Smooth muscle cell of bladder (primary cell): ENCODE measurements around the gene HSPB6. TPM values are rescaled to one million over a fixed set of nuclear protein-coding genes. Genes with fewer than 3 reads are reported as not detected.

Experiments used
- total RNA-seq: library from RNA; depleted of rRNA; stranded (reverse); fragments of >200 nt; gene quantifications from 2 replicates; pipeline ENCODE4 v1.2.3, GENCODE V29; 2014

HSPB6 gene
- total RNA-seq = 50.3 and 88.4 TPM in 2 replicates

GRCh38 chr19:35756377-35757230 is at the start of gene HSPB6:
Gene HSPB6 (minus strand): TSS chr19:35757029. CDS start chr19:35757008, 21 bp downstream.

GRCh38 chr19:35775298-35776101 is 18.7 kb upstream of the HSPB6 start, which contains the start of gene ARHGAP33:
Gene ARHGAP33 (plus strand): TSS chr19:35775564. CDS start chr19:35775659, 95 bp downstream.

DNA sequence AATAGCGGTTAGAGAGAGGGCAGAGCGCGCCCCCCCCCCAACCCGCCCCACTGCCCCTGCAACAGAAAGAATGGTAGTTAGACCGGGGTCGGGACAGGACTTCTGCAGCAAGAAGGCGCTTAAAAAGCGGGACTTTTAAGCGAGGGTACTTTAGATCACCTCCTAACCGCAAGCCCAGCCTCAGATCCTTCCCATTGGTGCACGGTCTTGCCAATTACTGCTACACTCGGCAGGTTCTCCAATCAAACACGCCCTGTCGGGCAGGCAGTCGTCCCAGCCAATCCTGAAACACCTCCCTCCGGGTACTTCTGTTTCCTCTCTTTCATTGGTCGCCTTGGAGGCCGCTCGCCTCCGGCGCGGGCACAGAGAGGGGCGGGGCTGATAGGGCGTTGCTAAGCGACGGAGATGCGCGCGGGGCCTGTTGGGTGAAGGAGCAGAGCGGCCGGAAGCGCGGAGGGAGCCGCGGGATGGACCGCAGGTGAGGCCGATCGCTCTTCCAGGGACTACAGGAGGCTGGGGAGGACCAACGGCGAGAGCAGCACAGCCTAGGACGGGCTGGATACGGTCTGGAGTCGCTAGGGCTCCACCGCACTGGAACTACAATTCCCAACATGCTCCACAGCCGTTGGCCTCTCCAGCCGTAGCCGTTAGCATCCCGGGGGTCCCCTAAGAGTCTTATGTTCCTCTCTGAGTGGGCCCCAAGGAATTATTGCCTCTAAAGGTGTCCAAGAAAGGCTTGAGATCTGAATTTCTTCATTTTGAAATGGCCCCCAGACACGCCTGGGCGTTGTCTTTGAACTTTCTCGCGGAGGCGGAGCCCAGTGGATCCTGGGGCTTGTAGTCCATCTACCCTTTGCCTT is 1.1 kb upstream of the HSPB6 start, which contains the start of gene PROSER3:
Gene PROSER3 (plus strand): TSS at position 428 of the 860 bp plus-strand sequence. CDS start 40 bp downstream, at position 468.

GRCh38 chr19:35748106-35749020 is 8.5 kb downstream of the HSPB6 start, which contains the start of gene LIN37:
Gene LIN37 (plus strand): TSS chr19:35748576. CDS start chr19:35748725, 149 bp downstream.

GRCh38 chr19:35745328-35746086 is 11.3 kb downstream of the HSPB6 start, which contains the start of the genes PSENEN and U2AF1L4:
Gene PSENEN (plus strand): TSS chr19:35745651. CDS start chr19:35745931, 280 bp downstream.
Gene U2AF1L4 (minus strand): TSS chr19:35745418. CDS start chr19:35745391, 27 bp downstream.

GRCh38 chr19:35742121-35742724 is 14.6 kb downstream of the HSPB6 start, which contains the start of gene IGFLR1:
Gene IGFLR1 (minus strand): TSS chr19:35742452. CDS start chr19:35741180, 1,272 bp downstream.

GRCh38 chr19:35717665-35718344 is 39.0 kb downstream of the HSPB6 start, which contains the start of gene KMT2B:
Gene KMT2B (plus strand): TSS chr19:35718003. CDS start chr19:35718019, 16 bp downstream.

Other genes with a start within 250 kb of the HSPB6 start
- gene DMKN, start 243.4 kb downstream of the HSPB6 start, total RNA-seq = 4.0 and 18.3 TPM in 2 replicates
- 2.1 and 9.3 TPM in 2 replicates for gene SBSN, start 228.7 kb downstream of the HSPB6 start, total RNA-seq
- not detected in 2 replicates for gene GAPDHS, start 223.6 kb downstream of the HSPB6 start, total RNA-seq
- gene TMEM147, start 211.4 kb downstream of the HSPB6 start, total RNA-seq = 81.8 and 120 TPM in 2 replicates
- gene ATP4A, start 193.4 kb downstream of the HSPB6 start, total RNA-seq = not detected in 2 replicates
- not detected in 2 replicates for gene PMIS2, start 170.9 kb downstream of the HSPB6 start, total RNA-seq
- 3.0 and 3.5 TPM in 2 replicates for gene HAUS5, start 144.3 kb downstream of the HSPB6 start, total RNA-seq
- gene RBM42, start 128.0 kb downstream of the HSPB6 start, total RNA-seq = 33.4 and 34.0 TPM in 2 replicates
- gene ETV2, start 115.3 kb downstream of the HSPB6 start, total RNA-seq = 0.18 and 0.28 TPM in 2 replicates
- 495 and 644 TPM in 2 replicates for gene COX6B1, start 108.7 kb downstream of the HSPB6 start, total RNA-seq
- gene UPK1A, start 90.5 kb downstream of the HSPB6 start, total RNA-seq = 0.09 TPM in 1 of 2 replicates, not detected in the other
- gene ZBTB32, start 52.5 kb downstream of the HSPB6 start, total RNA-seq = not detected in 2 replicates
- gene KMT2B, start 39.0 kb downstream of the HSPB6 start, total RNA-seq = 2.6 and 4.2 TPM in 2 replicates
- 1.00 and 1.8 TPM in 2 replicates for gene IGFLR1, start 14.6 kb downstream of the HSPB6 start, total RNA-seq
- gene U2AF1L4, start 11.6 kb downstream of the HSPB6 start, total RNA-seq = 5.5 and 7.8 TPM in 2 replicates
- 13.5 and 14.0 TPM in 2 replicates for gene PSENEN, start 11.4 kb downstream of the HSPB6 start, total RNA-seq
- 7.4 and 10.1 TPM in 2 replicates for gene LIN37, start 8.5 kb downstream of the HSPB6 start, total RNA-seq
- gene PROSER3, start 1.1 kb upstream of the HSPB6 start, total RNA-seq = 2.5 and 3.3 TPM in 2 replicates
- 1.00 and 1.3 TPM in 2 replicates for gene ARHGAP33, start 18.5 kb upstream of the HSPB6 start, total RNA-seq
- gene PRODH2, start 55.8 kb upstream of the HSPB6 start, total RNA-seq = not detected in 2 replicates
- gene NPHS1, start 95.5 kb upstream of the HSPB6 start, total RNA-seq = not detected in 2 replicates
- gene KIRREL2, start 99.9 kb upstream of the HSPB6 start, total RNA-seq = not detected in 2 replicates
- 1.7 and 3.9 TPM in 2 replicates for gene APLP1, start 111.5 kb upstream of the HSPB6 start, total RNA-seq
- gene NFKBID, start 143.5 kb upstream of the HSPB6 start, total RNA-seq = 2.7 and 3.8 TPM in 2 replicates
- 1.00 and 2.8 TPM in 2 replicates for gene HCST, start 145.5 kb upstream of the HSPB6 start, total RNA-seq
- gene TYROBP, start 151.3 kb upstream of the HSPB6 start, total RNA-seq = not detected in 2 replicates
- gene LRFN3, start 179.3 kb upstream of the HSPB6 start, total RNA-seq = 1.00 and 2.4 TPM in 2 replicates
- gene SDHAF1, start 238.2 kb upstream of the HSPB6 start, total RNA-seq = 12.1 and 14.5 TPM in 2 replicates